BE2C (cell line): ENCODE measurements around the gene ZSWIM9.

Experiments
- DNase-seq: peaks from one replicate; pipeline ENCODE4 v3.0.0-alpha.2; 2020
- H3K27me3 ChIP-seq: fragments of 250-450 bp; sonication (Bioruptor Pico); 2 replicates; pipeline ENCODE4 v1.5.1; 2020; ENCODE audit warnings: mild to moderate bottlenecking
- H3K36me3 ChIP-seq: fragments of 250-450 bp; sonication (Bioruptor Pico); 2 replicates; pipeline ENCODE4 v1.5.1; 2020; ENCODE audit warnings: mild to moderate bottlenecking
- H3K4me1 ChIP-seq: fragments of 250-450 bp; sonication (Bioruptor Pico); 2 replicates; pipeline ENCODE4 v1.5.1; 2020
- H3K4me3 ChIP-seq: 2 replicates; pipeline ENCODE4 v1.5.1; 2011; ENCODE audit warnings: low read depth, low read length
- H3K9me3 ChIP-seq: fragments of 250-450 bp; sonication (Bioruptor Pico); 2 replicates; pipeline ENCODE4 v1.5.1; 2020
- CTCF ChIP-seq: IDR thresholded peaks from 2 replicates; pipeline ENCODE4 v1.5.1; 2012; ENCODE audit warnings: mild to moderate bottlenecking, low read depth, low read length

ZSWIM9 gene

GRCh38 chr19:48176226-48176625 is 5.7 kb downstream of the ZSWIM9 start:
- Histone ChIP-seq H3K9me3 (no peaks in the 10 kb centered on the region; the same call in 1 of the 2 replicates), H3K4me1 (no peaks in the 10 kb centered on the region), H3K4me3 (no peak overlapping the region), H3K27me3 (no peaks in the 10 kb centered on the region), H3K36me3 (no peaks in the 10 kb centered on the region)
- no peak for TF ChIP-seq CTCF
- no peak for DNase-seq

GRCh38 chr19:48181505-48181904 is 11.0 kb downstream of the ZSWIM9 start:
- H3K36me3 ChIP-seq = no peaks in the 10 kb centered on the region; the same call in 1 of the 2 replicates
- no peak overlapping the region for H3K4me3 ChIP-seq
- H3K4me1 ChIP-seq = no peaks in the 10 kb centered on the region
- H3K27me3 ChIP-seq = no peaks in the 10 kb centered on the region
- peaks cover 5% of the 10 kb centered on the region for H3K9me3 ChIP-seq
- no peak for DNase-seq
- TF ChIP-seq CTCF = no peak

- peaks cover 5% of the 10 kb centered on the region for H3K9me3 ChIP-seq
- no peaks in the 10 kb centered on the region for H3K4me1 ChIP-seq
- no peak for TF ChIP-seq CTCF
- no peak for DNase-seq
- no peaks in the 10 kb centered on the region for H3K27me3 ChIP-seq
- H3K36me3 ChIP-seq = no peaks in the 10 kb centered on the region; the same call in 1 of the 2 replicates
- no peak overlapping the region for H3K4me3 ChIP-seq
These were observed 12.0 kb downstream of the ZSWIM9 start for GRCh38 chr19:48182434-48182833.

GRCh38 chr19:48183356-48183755 is 12.9 kb downstream of the ZSWIM9 start:
- DNase-seq = no peak
- TF ChIP-seq CTCF = no peak
- Histone ChIP-seq H3K4me3 (no peak overlapping the region), H3K9me3 (peaks cover 5% of the 10 kb centered on the region), H3K36me3 (no peaks in the 10 kb centered on the region; the same call in 1 of the 2 replicates), H3K27me3 (no peaks in the 10 kb centered on the region), H3K4me1 (no peaks in the 10 kb centered on the region)

GRCh38 chr19:48186015-48186414 is 15.5 kb downstream of the ZSWIM9 start:
- Histone ChIP-seq H3K4me3 (no peak overlapping the region), H3K36me3 (peaks cover 4% of the 10 kb centered on the region), H3K27me3 (no peaks in the 10 kb centered on the region), H3K9me3 (peaks cover 5% of the 10 kb centered on the region), H3K4me1 (no peaks in the 10 kb centered on the region)
- no peak for DNase-seq
- TF ChIP-seq CTCF = no peak

- TF ChIP-seq CTCF = no peak
- no peak for DNase-seq
These were observed 16.1 kb downstream of the ZSWIM9 start for GRCh38 chr19:48186541-48186991.

More at GRCh38 chr19:48186541-48186991, 16.1 kb downstream of the ZSWIM9 start:
- no peaks in the 10 kb centered on the region for H3K27me3 ChIP-seq
- H3K9me3 ChIP-seq = peaks cover 3% of the 10 kb centered on the region
- no peaks in the 10 kb centered on the region for H3K4me1 ChIP-seq
- H3K4me3 ChIP-seq = no peak overlapping the region
- H3K36me3 ChIP-seq = peaks cover 7% of the 10 kb centered on the region
